Measurements from ENCODE around the gene ZFYVE16. TPM values are rescaled to one million over a fixed set of nuclear protein-coding genes. Genes with fewer than 3 reads are reported as not detected.

Gene ZFYVE16
- 14.3 to 18.7 TPM (median 15.7 TPM) in 5 replicates for total RNA-seq (2022; extraction: Qiagen RNA extraction)

DNA sequence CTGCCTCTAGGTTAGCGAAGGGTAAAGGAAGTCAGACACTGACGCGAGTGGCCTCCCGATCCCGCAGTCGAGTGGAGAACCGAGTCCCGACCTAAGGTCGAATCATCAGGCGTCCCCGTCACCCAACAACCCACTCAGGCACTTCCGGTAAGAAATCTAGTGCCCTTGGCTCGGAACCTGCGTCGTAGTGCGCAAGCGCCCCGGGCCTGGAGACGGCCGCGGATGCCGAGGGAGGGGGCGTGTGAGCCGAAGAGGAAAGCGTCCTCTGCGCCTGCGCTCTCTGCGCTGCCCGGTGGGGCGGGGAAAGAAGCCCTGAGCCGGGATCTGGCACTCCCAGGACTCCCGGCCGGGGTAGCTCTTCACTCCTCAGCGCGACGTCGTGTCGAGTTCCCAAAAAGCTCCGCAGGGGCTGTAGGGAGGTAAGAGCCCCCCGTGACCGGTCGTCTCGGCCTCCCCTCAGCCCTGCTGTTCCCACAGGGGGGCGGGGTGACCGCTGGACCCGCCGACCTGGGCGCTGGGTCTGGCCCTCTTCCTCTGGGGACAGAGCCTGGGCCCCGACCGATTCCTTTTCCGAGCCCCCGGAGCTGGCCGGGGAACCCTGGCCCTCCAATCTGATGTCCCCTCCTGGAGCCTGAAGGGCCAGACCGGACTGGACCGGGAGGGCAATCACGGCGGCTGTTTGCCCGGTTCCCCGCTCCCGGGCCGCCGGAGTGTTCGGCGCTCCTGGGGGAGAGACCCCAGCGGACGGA, at the start of gene ZFYVE16:
Gene ZFYVE16 (plus strand): TSS at position 330 of the 749 bp plus-strand sequence. CDS start 26,084 bp downstream, outside the sequence.

DNA sequence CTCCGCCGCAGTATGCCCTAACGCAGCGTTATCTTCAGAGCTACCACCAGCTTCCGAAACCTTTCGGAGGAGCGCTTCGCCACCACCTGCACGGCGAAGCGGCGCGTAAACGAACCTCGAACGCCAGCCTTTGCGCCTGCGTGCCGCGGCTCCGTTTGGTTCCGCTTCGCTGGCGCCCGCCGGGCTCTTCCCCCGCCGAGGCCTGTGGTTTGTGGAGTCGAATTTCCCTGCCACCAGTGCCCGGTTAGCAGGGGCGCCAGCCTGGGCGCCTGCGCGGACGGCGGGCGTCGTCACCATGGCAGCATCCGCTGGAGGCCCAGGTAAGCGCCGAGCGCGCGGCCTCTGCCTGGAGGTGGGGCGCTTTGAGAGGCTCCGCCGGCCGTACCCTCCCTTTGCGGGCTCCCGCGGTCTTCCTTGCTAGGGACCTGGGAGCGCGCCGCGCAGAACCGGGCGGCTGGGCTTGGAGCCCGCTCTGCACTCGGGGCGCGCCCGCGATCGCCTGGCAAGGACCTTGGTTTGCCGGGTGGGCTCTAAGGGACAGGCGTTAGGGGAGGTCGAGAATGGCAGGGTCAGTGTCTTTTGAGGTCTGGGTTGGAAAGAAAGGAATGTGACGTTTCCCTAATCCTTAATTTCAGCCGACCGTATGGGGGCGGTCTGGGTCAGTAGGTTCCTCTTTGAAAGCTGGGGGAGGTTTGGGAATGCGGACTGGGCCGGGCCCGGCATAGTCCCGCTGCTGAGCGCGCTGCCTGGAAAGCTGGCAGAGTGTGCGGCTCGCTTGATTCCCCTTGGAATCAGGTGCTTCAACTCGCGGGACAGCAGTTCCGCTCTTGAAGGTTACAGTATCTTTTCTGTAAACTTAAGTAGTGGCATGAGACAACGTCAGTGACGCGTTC, 80.2 kb downstream of the ZFYVE16 start, which contains the start of gene FAM151B:
Gene FAM151B (plus strand): TSS at position 272 of the 893 bp plus-strand sequence. CDS start 24 bp downstream, at position 296.

Other genes starting within 250 kb of the ZFYVE16 start
- 5.5 to 7.5 TPM (median 7.0 TPM) in 5 replicates for gene SERINC5, start 152.0 kb upstream of the ZFYVE16 start, total RNA-seq (2022; extraction: Qiagen RNA extraction)
- not detected in 5 replicates for gene SPZ1, start 88.1 kb upstream of the ZFYVE16 start, total RNA-seq (2022; extraction: Qiagen RNA extraction)
- gene FAM151B, start 80.0 kb downstream of the ZFYVE16 start, total RNA-seq (2022; extraction: Qiagen RNA extraction), result 1.3 to 2.0 TPM (median 1.5 TPM) in 5 replicates
- 0.05 to 0.14 TPM (median 0.09 TPM) in 5 replicates for gene ANKRD34B, start 162.2 kb downstream of the ZFYVE16 start, total RNA-seq (2022; extraction: Qiagen RNA extraction)
- 6.0 to 8.4 TPM (median 7.8 TPM) in 5 replicates for gene MSH3, start 246.6 kb downstream of the ZFYVE16 start, total RNA-seq (2022; extraction: Qiagen RNA extraction)
- gene DHFR, start 246.9 kb downstream of the ZFYVE16 start, total RNA-seq (2022; extraction: Qiagen RNA extraction), result 50.6 to 64.4 TPM (median 56.6 TPM) in 5 replicates

Measured in A549 treated with dexamethasone at 1 μM for 4 hours (cell line).